H4 (cell line): Measurements from ENCODE around the gene JARID2. TPM values are rescaled to one million over a fixed set of nuclear protein-coding genes. Genes with fewer than 3 reads are reported as not detected.
A peak's percentile ranks its signal among the peaks of the same experiment; 100 is the strongest.

Experiments
- DNase-seq: peaks from one replicate; pipeline ENCODE4 v3.0.0-alpha.2; 2015; ENCODE audit warnings: low spot score
- total RNA-seq: library from RNA; depleted of rRNA; stranded (reverse); fragments of >200 nt; shearing (Covaris generic); gene quantifications from 2 replicates; pipeline ENCODE4 v1.2.3, GENCODE V29; 2014

JARID2 gene
- total RNA-seq, 1 experiment from 2014 or later = 6.0 TPM

- DNase-seq = no peak
Measured at GRCh38 chr6:15487262-15487661, 241.4 kb downstream of the JARID2 start.

GRCh38 chr6:15489261-15489962 lies 243.5 kb downstream of the JARID2 start:
- no peak for DNase-seq

DNA sequence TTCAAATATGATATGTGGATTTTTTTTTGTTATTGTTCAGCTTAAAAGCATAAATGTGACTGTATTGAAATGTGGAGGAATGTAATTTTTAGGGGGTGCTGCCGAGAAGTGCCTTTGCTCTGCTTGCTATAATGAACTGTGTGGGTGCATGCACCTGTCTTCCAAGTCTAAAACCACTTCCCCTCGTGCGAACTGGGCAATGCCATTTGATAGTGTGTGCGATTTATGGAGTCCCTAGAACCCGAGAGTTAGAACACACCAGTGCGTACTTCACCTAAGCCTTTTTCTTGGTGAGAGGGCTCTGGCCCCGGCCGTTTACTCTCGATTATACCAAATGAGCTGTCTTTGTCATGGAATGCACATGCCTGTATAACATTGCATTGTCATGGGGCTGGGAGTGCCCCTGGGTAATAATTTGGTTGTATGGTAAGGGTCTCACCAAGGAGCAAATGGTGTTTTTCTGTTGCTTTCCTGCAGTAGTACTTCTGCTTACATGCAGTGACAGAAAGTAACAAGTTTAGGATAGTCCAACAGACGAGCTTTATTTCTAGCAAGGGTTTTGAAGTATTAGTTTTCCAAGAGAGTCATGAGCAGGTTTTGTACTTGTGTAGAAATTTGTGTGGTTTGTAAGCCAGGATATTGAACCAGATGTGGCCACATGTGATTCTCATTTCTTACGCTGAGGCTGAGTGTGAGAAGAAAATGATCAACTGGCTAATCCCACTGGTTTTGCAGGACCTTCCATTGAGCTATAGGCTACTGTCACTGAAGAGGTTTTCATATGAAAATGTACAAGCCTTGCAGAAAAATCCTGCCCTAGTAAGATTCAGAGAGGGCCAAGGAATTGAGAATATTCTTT lies 244.6 kb downstream of the JARID2 start:
- no peak for DNase-seq

GRCh38 chr6:15491255-15491985 lies 245.6 kb downstream of the JARID2 start:
- peak; percentile 42 for DNase-seq

DNA sequence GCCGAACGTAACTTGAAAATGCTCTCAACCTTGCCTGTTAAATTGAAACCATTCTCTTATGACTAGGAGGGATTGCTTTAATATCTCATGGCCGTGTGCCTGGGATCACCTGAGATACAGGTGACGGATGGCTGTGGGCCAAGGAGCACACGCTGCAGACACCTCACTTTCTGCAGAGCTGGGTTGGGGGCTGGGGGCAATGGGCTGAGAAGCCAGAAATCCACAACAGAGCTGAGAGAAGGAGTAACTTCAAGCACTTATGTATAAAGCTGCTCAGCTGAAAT lies 246.1 kb downstream of the JARID2 start:
- DNase-seq = no peak

- DNase-seq = no peak
Measured at GRCh38 chr6:15493437-15494168, 247.7 kb downstream of the JARID2 start.

- no peak for DNase-seq
Measured at GRCh38 chr6:15495375-15495901, 249.6 kb downstream of the JARID2 start.

- DNase-seq = no peak
Measured at GRCh38 chr6:15496345-15497131, 250.7 kb downstream of the JARID2 start.

- no peak for DNase-seq
Measured at GRCh38 chr6:15498640-15499039, 252.8 kb downstream of the JARID2 start.

DNA sequence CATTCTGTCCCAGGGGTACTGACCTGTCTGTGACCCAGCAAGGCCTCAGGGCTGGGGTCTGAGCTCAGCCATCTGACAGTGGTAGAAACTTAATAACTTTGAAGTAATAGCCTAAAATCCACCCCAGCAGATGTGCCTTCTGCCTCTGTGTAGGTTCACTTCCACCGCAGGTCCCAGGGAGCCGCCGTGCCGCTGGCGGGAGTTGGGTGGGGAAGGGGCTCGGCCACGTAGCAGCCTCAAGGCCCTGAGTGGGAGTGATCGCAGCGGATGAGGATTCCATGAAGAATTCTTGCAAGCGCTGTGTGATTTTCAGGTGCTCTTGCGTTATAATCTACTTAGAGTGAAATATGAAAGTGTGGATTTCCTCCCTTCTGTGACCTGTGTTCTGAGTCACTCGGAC lies 253.3 kb downstream of the JARID2 start:
- DNase-seq = no peak

- DNase-seq = no peak
Measured at GRCh38 chr6:15499591-15499990, 253.7 kb downstream of the JARID2 start.

GRCh38 chr6:15500078-15500740 lies 254.3 kb downstream of the JARID2 start:
- no peak for DNase-seq

DNA sequence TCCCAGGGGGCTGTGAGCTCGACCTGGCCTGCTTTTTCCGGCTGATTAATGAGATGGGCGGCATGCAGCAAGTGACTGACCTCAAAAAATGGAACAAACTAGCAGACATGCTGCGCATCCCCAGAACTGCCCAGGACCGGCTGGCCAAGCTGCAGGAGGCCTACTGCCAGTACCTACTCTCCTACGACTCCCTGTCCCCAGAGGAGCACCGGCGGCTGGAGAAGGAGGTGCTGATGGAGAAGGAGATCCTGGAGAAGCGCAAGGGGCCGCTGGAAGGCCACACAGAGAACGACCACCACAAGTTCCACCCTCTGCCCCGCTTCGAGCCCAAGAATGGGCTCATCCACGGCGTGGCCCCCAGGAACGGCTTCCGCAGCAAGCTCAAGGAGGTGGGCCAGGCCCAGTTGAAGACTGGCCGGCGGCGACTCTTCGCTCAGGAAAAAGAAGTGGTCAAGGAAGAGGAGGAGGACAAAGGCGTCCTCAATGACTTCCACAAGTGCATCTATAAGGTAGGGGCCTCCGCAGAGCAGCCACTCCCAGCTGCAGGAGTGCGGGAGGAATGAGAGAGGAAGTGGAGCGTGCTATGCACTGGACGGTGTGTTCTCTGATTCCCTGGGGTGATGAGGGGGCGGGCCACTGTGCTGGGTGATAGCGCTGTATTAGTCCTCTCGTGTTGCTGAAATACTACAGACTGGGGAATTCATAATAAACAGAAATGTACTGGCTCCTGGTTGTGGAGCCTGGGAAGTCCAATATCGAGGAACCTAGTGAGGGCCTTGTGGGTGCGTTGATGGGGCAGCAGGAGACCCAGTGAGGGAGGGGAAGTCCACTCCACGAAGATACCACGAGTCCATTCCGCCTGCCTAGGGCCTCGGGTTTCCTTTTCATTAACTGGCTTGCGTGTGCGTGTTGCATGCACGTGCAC lies 255.3 kb downstream of the JARID2 start:
- no peak for DNase-seq

DNA sequence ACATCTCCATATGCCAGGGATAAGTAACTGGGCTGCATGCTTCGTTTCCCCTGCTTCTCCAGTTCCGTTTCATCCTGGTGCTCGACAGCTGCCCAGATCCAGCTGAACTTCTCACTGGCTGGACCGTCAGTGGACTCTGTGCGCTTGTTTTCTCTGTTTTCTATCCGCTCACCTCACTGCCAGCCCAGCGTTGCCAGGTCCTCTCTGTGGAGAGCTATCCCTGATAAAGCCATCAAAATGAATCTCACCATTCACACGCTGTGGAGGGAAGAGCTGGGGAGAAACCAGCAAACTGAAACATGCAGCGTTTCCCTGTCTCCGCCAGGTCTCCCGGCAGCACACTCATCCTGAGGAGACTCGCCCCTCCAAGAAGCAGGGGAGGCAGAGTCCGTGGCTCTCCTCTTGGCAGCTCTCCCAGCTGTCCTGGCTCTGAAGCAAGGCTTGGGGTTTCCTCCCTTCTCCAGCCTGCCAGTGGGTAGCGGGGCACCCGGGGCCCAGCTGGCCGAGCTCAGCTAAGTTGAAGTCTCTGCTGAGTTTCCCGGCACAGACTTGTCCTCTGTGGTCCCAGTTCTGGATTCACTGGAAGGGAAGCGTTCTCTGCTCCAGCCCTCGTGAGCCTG lies 256.1 kb downstream of the JARID2 start:
- peak; percentile 62 for DNase-seq

GRCh38 chr6:15502446-15503345 lies 256.8 kb downstream of the JARID2 start:
- no peak for DNase-seq

DNA sequence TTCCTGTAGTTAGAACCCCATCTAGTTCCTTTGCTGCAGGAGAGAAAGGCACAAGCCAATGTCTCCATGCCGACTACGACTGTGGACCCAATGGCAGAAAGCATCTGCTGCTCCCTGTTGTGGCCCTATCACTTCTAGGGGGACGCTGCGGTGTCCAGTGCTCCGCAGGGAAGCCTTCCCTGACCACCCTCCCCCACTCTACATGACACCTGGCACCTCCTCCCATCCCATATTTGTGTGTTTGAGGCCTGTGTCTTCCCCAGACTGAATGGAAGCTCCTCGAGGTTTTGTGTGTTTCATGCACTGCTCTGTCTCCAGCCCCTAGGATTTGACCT lies 257.4 kb downstream of the JARID2 start:
- no peak for DNase-seq

DNA sequence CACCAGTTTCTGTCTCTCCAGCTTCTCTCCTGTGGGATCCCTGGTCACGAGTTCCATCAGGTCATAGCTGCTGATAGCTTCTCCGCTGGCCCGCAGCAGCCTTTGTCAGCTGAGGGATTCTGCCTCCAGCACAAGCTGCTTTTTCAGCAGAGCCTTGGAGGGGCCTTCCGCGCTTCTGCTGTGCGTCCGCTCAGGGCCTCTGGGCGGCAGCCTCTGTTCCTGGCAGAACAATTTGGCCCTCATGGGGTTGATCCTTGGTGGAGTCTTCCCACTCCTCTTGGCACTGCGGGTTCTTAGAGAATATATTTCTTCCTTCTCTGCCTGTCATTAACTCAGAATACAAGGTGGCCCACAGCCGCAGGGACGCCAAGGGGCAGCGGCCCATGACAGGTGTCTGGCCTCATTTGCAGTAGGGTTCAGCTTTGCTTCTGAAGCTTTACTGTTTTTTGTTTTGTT lies 258.2 kb downstream of the JARID2 start:
- DNase-seq = no peak
